ACC112 (cell line): ENCODE results near the gene HRH2.

Experiments
- H2AFZ ChIP-seq: fragments of 200-600 bp; sonication (generic); one replicate; pipeline ENCODE4 v1.6.0; 2017; ENCODE audit warnings: antibody characterized with exemption, low read length; ENCODE audit not compliant: unreplicated experiment
- H3K27ac ChIP-seq: fragments of 200-600 bp; sonication (generic); 2 replicates; pipeline ENCODE4 v1.5.1; 2014; ENCODE audit warnings: low read depth, mild to moderate bottlenecking, antibody characterized with exemption, low read length, moderate library complexity
- H3K27me3 ChIP-seq: fragments of 200-600 bp; sonication (generic); 2 replicates; pipeline ENCODE4 v1.6.1; 2014; ENCODE audit warnings: mild to moderate bottlenecking, antibody characterized with exemption, low read length, moderate library complexity, mixed read lengths; ENCODE audit not compliant: insufficient read depth
- H3K36me3 ChIP-seq: fragments of 200-600 bp; sonication (generic); 2 replicates; pipeline ENCODE4 v1.6.1; 2016; ENCODE audit warnings: mild to moderate bottlenecking, antibody characterized with exemption, low read length, moderate library complexity, mixed read lengths; ENCODE audit not compliant: insufficient read depth
- H3K4me1 ChIP-seq: fragments of 200-600 bp; sonication (generic); one replicate; pipeline ENCODE4 v1.6.1; 2016; ENCODE audit warnings: low read length, mixed read lengths; ENCODE audit not compliant: insufficient read depth, unreplicated experiment, control insufficient read depth
- H3K4me3 ChIP-seq: fragments of 200-600 bp; sonication (generic); 2 replicates; pipeline ENCODE4 v1.5.1; 2014; ENCODE audit warnings: mild to moderate bottlenecking, low read depth, low read length
- H3K79me2 ChIP-seq: fragments of 200-600 bp; sonication (generic); one replicate; pipeline ENCODE4 v1.6.0; 2016; ENCODE audit warnings: low read length; ENCODE audit not compliant: control insufficient read depth, unreplicated experiment, insufficient read depth

Gene HRH2

GRCh38 chr5:175677571-175677970, 19.7 kb downstream of the HRH2 start:
- no peak overlapping the region for H3K27ac ChIP-seq
- H2AFZ ChIP-seq, result no peak overlapping the region
- H3K36me3 ChIP-seq, result no peaks in the 10 kb centered on the region
- peaks cover 5% of the 10 kb centered on the region; the same call in 1 of the 2 replicates for H3K27me3 ChIP-seq
- H3K4me1 ChIP-seq, result no peaks in the 10 kb centered on the region
- no peaks in the 10 kb centered on the region for H3K79me2 ChIP-seq
- no peak overlapping the region for H3K4me3 ChIP-seq

GRCh38 chr5:175678074-175678473, 20.2 kb downstream of the HRH2 start:
- H3K27ac ChIP-seq, result no peak overlapping the region
- H3K4me1 ChIP-seq, result no peaks in the 10 kb centered on the region
- H3K36me3 ChIP-seq, result no peaks in the 10 kb centered on the region
- H3K4me3 ChIP-seq, result no peak overlapping the region
- peaks cover 5% of the 10 kb centered on the region; the same call in 1 of the 2 replicates for H3K27me3 ChIP-seq
- no peak overlapping the region for H2AFZ ChIP-seq
- no peaks in the 10 kb centered on the region for H3K79me2 ChIP-seq

GRCh38 chr5:175679411-175679810, 21.5 kb downstream of the HRH2 start:
- H3K4me1 ChIP-seq, result no peaks in the 10 kb centered on the region
- H3K27me3 ChIP-seq, result peaks cover 5% of the 10 kb centered on the region; the same call in 1 of the 2 replicates
- no peaks in the 10 kb centered on the region for H3K79me2 ChIP-seq
- no peak overlapping the region for H3K4me3 ChIP-seq
- H3K36me3 ChIP-seq, result no peaks in the 10 kb centered on the region
- no peak overlapping the region for H3K27ac ChIP-seq
- no peak overlapping the region for H2AFZ ChIP-seq

- Histone ChIP-seq H3K36me3 (no peaks in the 10 kb centered on the region), H3K4me3 (no peak overlapping the region), H3K27ac (no peak overlapping the region), H3K27me3 (peaks cover 5% of the 10 kb centered on the region; the same call in 1 of the 2 replicates), H2AFZ (no peak overlapping the region), H3K79me2 (no peaks in the 10 kb centered on the region), H3K4me1 (no peaks in the 10 kb centered on the region)
These were observed 22.1 kb downstream of the HRH2 start for GRCh38 chr5:175680020-175680419.

- Histone ChIP-seq H3K36me3 (no peaks in the 10 kb centered on the region), H3K27me3 (peaks cover 5% of the 10 kb centered on the region; the same call in 1 of the 2 replicates), H3K4me3 (no peak overlapping the region), H3K4me1 (no peaks in the 10 kb centered on the region), H3K79me2 (no peaks in the 10 kb centered on the region), H2AFZ (no peak overlapping the region), H3K27ac (no peak overlapping the region)
These were observed 22.6 kb downstream of the HRH2 start for GRCh38 chr5:175680463-175680862.

- Histone ChIP-seq H3K27me3 (peaks cover 5% of the 10 kb centered on the region; the same call in 1 of the 2 replicates), H3K79me2 (no peaks in the 10 kb centered on the region), H3K4me1 (no peaks in the 10 kb centered on the region), H3K27ac (no peak overlapping the region), H3K36me3 (no peaks in the 10 kb centered on the region), H3K4me3 (no peak overlapping the region), H2AFZ (no peak overlapping the region)
These were observed 23.4 kb downstream of the HRH2 start for GRCh38 chr5:175681045-175681967.

GRCh38 chr5:175681968-175682340, 24.1 kb downstream of the HRH2 start:
- peaks cover 5% of the 10 kb centered on the region for H3K27me3 ChIP-seq

GRCh38 chr5:175682664-175683063, 24.8 kb downstream of the HRH2 start:
- H3K27me3 ChIP-seq, result peaks cover 7% of the 10 kb centered on the region
- H3K79me2 ChIP-seq, result no peaks in the 10 kb centered on the region
- H3K4me1 ChIP-seq, result no peaks in the 10 kb centered on the region
- no peak overlapping the region for H3K4me3 ChIP-seq
- H2AFZ ChIP-seq, result no peak overlapping the region
- H3K27ac ChIP-seq, result no peak overlapping the region
- no peaks in the 10 kb centered on the region for H3K36me3 ChIP-seq

More at GRCh38 chr5:175681968-175682340, 24.1 kb downstream of the HRH2 start:
- H3K4me1 ChIP-seq, result no peaks in the 10 kb centered on the region
- H3K27ac ChIP-seq, result no peak overlapping the region
- no peak overlapping the region for H2AFZ ChIP-seq
- H3K36me3 ChIP-seq, result no peaks in the 10 kb centered on the region
- H3K79me2 ChIP-seq, result no peaks in the 10 kb centered on the region
- H3K4me3 ChIP-seq, result no peak overlapping the region

GRCh38 chr5:175683231-175683630, 25.4 kb downstream of the HRH2 start:
- H3K27me3 ChIP-seq, result peaks cover 11% of the 10 kb centered on the region

GRCh38 chr5:175683921-175684320, 26.1 kb downstream of the HRH2 start:
- H3K4me3 ChIP-seq, result no peak overlapping the region
- no peak overlapping the region for H3K27ac ChIP-seq
- no peaks in the 10 kb centered on the region for H3K36me3 ChIP-seq
- H3K27me3 ChIP-seq, result peaks cover 11% of the 10 kb centered on the region
- H3K79me2 ChIP-seq, result no peaks in the 10 kb centered on the region
- H3K4me1 ChIP-seq, result no peaks in the 10 kb centered on the region
- no peak overlapping the region for H2AFZ ChIP-seq

More at GRCh38 chr5:175683231-175683630, 25.4 kb downstream of the HRH2 start:
- Histone ChIP-seq H3K4me1 (no peaks in the 10 kb centered on the region), H3K36me3 (no peaks in the 10 kb centered on the region), H3K79me2 (no peaks in the 10 kb centered on the region), H3K27ac (no peak overlapping the region), H2AFZ (no peak overlapping the region), H3K4me3 (no peak overlapping the region)

- H3K4me3 ChIP-seq, result no peak overlapping the region
- H2AFZ ChIP-seq, result no peak overlapping the region
- no peaks in the 10 kb centered on the region for H3K36me3 ChIP-seq
- peaks cover 15% of the 10 kb centered on the region for H3K27me3 ChIP-seq
- H3K79me2 ChIP-seq, result no peaks in the 10 kb centered on the region
- no peak overlapping the region for H3K27ac ChIP-seq
- H3K4me1 ChIP-seq, result no peaks in the 10 kb centered on the region
These were observed 27.1 kb downstream of the HRH2 start for GRCh38 chr5:175684931-175685330.
